ENCODE data around the gene HEXB.

- peak; percentile 86 for TF ChIP-seq POLR2AphosphoS5 (IDR thresholded peaks at IDR 0.05; ENCODE audit: borderline replicate concordance, low read depth, low read length)
- TF ChIP-seq EZH2 (IDR thresholded peaks at IDR 0.05), result no peak
- TF ChIP-seq FOXP2 (optimal IDR thresholded peaks at IDR 0.05; ENCODE audit: control extremely low read depth, extremely low read length, insufficient read depth), result no peak
Measured at GRCh38 chr5:74766849-74767578, 82.0 kb downstream of the HEXB start, which contains the start of the genes GFM2 and NSA2.
